OCI-LY1 (cell line): ENCODE measurements around the gene PPP1R14C.

ENCODE experiments used
- H2AFZ ChIP-seq: fragments of 200-600 bp; sonication (generic), shearing (Covaris generic); 2 replicates; pipeline ENCODE4 v1.6.0; 2014; ENCODE audit warnings: antibody characterized with exemption, mild to moderate bottlenecking, low read length
- H3F3A ChIP-seq: fragments of 200-600 bp; sonication (generic), shearing (Covaris generic); 2 replicates; pipeline ENCODE4 v1.6.0; 2014; ENCODE audit warnings: mild to moderate bottlenecking, antibody characterized with exemption, low read length, moderate library complexity; ENCODE audit not compliant: insufficient read depth
- H3K27ac ChIP-seq: fragments of 200-600 bp; sonication (generic); 2 replicates; pipeline ENCODE4 v1.5.1; 2014; ENCODE audit warnings: low read length, mixed run types, mild to moderate bottlenecking, low read depth; ENCODE audit not compliant: poor library complexity, severe bottlenecking
- H3K27me3 ChIP-seq: fragments of 200-600 bp; sonication (generic); 2 replicates; pipeline ENCODE4 v1.6.0; 2014; ENCODE audit warnings: antibody characterized with exemption, mild to moderate bottlenecking, low read length, moderate library complexity; ENCODE audit not compliant: insufficient read depth
- H3K36me3 ChIP-seq: fragments of 200-600 bp; sonication (generic); 2 replicates; pipeline ENCODE4 v1.6.1; 2014; ENCODE audit warnings: mild to moderate bottlenecking, antibody characterized with exemption, low read length, moderate library complexity, mixed read lengths; ENCODE audit not compliant: insufficient read depth
- H3K4me1 ChIP-seq: fragments of 200-600 bp; sonication (generic); 2 replicates; pipeline ENCODE4 v1.5.1; 2014; ENCODE audit warnings: mild to moderate bottlenecking, low read length, moderate library complexity; ENCODE audit not compliant: insufficient read depth, severe bottlenecking
- H3K4me2 ChIP-seq: fragments of 200-600 bp; sonication (generic), shearing (Covaris generic); 2 replicates; pipeline ENCODE4 v1.6.1; 2014; ENCODE audit warnings: low read length
- H3K4me3 ChIP-seq: fragments of 200-600 bp; sonication (generic); 2 replicates; pipeline ENCODE4 v1.5.1; 2014; ENCODE audit warnings: low read length, low read depth, mild to moderate bottlenecking, mixed read lengths; ENCODE audit not compliant: poor library complexity, severe bottlenecking
- H3K79me2 ChIP-seq: fragments of 200-600 bp; shearing (Covaris generic); 2 replicates; pipeline ENCODE4 v1.6.1; 2016; ENCODE audit warnings: mixed run types, low read length, mixed read lengths; ENCODE audit not compliant: insufficient read depth
- H3K9ac ChIP-seq: fragments of 200-600 bp; sonication (generic), shearing (Covaris generic); 2 replicates; pipeline ENCODE4 v1.6.1; 2014; ENCODE audit warnings: mild to moderate bottlenecking, low read length, mixed read lengths
- H3K9me2 ChIP-seq: fragments of 200-600 bp; sonication (generic), shearing (Covaris generic); 2 replicates; pipeline ENCODE4 v1.6.1; 2014; ENCODE audit warnings: low read depth, mild to moderate bottlenecking, low read length, mixed read lengths
- H3K9me3 ChIP-seq: fragments of 200-600 bp; shearing (Covaris generic); 2 replicates; pipeline ENCODE4 v1.6.1; 2014; ENCODE audit warnings: low read length, mixed read lengths
- H4K20me1 ChIP-seq: fragments of 200-600 bp; sonication (generic), shearing (Covaris generic); 2 replicates; pipeline ENCODE4 v1.6.0; 2016; ENCODE audit warnings: mild to moderate bottlenecking, low read length; ENCODE audit not compliant: insufficient read depth
- CTCF ChIP-seq: fragments of 200-600 bp; sonication (generic), shearing (Covaris generic); IDR thresholded peaks from 2 replicates; pipeline ENCODE4 v1.5.1; 2017; ENCODE audit warnings: mild to moderate bottlenecking, antibody characterized with exemption, low read length, moderate library complexity, mixed read lengths
- EZH2 ChIP-seq: fragments of 200-600 bp; sonication (generic), shearing (Covaris generic); IDR thresholded peaks from 2 replicates; pipeline ENCODE4 v1.8.0; 2017; ENCODE audit warnings: borderline replicate concordance, mixed run types, mild to moderate bottlenecking, antibody characterized with exemption, low read length, moderate library complexity, mixed read lengths

The PPP1R14C gene

GRCh38 chr6:150269857-150270223, 127.0 kb downstream of the PPP1R14C start:
- no peaks in the 10 kb centered on the region for H3K36me3 ChIP-seq
- H3K27ac ChIP-seq: no peak overlapping the region

DNA sequence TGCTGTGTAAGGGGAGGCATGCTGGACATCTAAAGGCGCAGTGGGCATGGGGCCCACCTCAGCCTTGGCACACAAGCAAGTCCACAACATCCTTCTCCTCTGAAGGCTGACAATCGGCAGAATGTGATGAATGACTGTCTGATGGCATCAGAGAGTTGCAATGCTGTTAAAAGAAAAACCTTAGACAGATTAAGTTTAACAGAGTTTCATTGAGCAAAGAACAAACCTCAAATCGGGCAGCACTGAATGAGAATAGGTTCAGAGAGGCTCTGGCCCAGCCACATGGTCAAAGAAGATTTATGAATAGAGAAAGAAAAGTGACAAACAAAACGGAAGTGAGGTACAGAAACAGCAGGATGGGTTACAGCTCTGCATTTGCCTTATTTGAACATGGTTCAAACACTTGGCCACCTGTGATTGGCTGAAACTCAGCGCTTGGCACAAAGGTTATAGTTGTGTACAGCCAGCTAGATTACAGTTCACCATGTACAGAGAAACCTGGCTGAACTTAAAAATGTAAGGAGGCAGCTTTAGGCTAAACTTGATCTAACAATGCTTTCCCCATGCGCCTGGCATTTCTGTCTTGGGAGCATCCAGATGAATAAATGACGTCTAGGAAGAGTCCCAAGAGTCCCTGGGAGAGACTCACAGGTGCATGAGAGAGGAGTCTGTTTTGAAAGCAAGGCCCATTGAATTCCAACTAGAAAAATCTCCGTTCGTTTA, 127.6 kb downstream of the PPP1R14C start:
- H2AFZ ChIP-seq: no peak overlapping the region
- H3K4me2 ChIP-seq: no peak overlapping the region
- H3K27me3 ChIP-seq: peaks cover 4% of the 10 kb centered on the region; the same call in 1 of the 2 replicates
- no peaks in the 10 kb centered on the region for H3K79me2 ChIP-seq
- no peak overlapping the region for H3K9ac ChIP-seq
- H3K27ac ChIP-seq: no peak overlapping the region
- no peaks in the 10 kb centered on the region for H3K9me3 ChIP-seq
- no peaks in the 10 kb centered on the region for H4K20me1 ChIP-seq
- H3K9me2 ChIP-seq: no peaks in the 10 kb centered on the region
- no peak overlapping the region for H3K4me3 ChIP-seq
- H3K36me3 ChIP-seq: no peaks in the 10 kb centered on the region
- H3K4me1 ChIP-seq: no peaks in the 10 kb centered on the region
- H3F3A ChIP-seq: no peaks in the 10 kb centered on the region
- TF ChIP-seq CTCF (no peak), EZH2 (no peak)

More at GRCh38 chr6:150269857-150270223, 127.0 kb downstream of the PPP1R14C start:
- Histone ChIP-seq H4K20me1 (no peaks in the 10 kb centered on the region), H3K9me3 (no peaks in the 10 kb centered on the region), H3K9me2 (no peaks in the 10 kb centered on the region), H3K4me2 (no peak overlapping the region), H3K27me3 (peaks cover 4% of the 10 kb centered on the region; the same call in 1 of the 2 replicates), H3K9ac (no peak overlapping the region), H3F3A (no peaks in the 10 kb centered on the region), H3K4me1 (no peaks in the 10 kb centered on the region), H2AFZ (no peak overlapping the region), H3K4me3 (no peak overlapping the region), H3K79me2 (no peaks in the 10 kb centered on the region)
- TF ChIP-seq CTCF (no peak), EZH2 (no peak)

- H3K27me3 ChIP-seq: peaks cover 4% of the 10 kb centered on the region; the same call in 1 of the 2 replicates
- no peak overlapping the region for H2AFZ ChIP-seq
- no peaks in the 10 kb centered on the region for H3K9me3 ChIP-seq
- H3K9me2 ChIP-seq: no peaks in the 10 kb centered on the region
- H4K20me1 ChIP-seq: no peaks in the 10 kb centered on the region
- H3K36me3 ChIP-seq: no peaks in the 10 kb centered on the region
- H3K4me1 ChIP-seq: no peaks in the 10 kb centered on the region
- no peak overlapping the region for H3K4me2 ChIP-seq
- no peak overlapping the region for H3K27ac ChIP-seq
- no peaks in the 10 kb centered on the region for H3K79me2 ChIP-seq
- H3K9ac ChIP-seq: no peak overlapping the region
- no peaks in the 10 kb centered on the region for H3F3A ChIP-seq
- no peak overlapping the region for H3K4me3 ChIP-seq
- TF ChIP-seq CTCF: no peak
Measured at GRCh38 chr6:150271172-150271500, 128.3 kb downstream of the PPP1R14C start.
